HG03460 (cell line): ENCODE measurements around the gene SNX18.

Experiments
- ATAC-seq: cut with Tn5 transposase; IDR thresholded peaks from one replicate; pipeline ENCODE4 v1.9.1; 2021; ENCODE audit not compliant: unreplicated experiment

The SNX18 gene

GRCh38 chr5:54577937-54578653, 60.5 kb downstream of the SNX18 start:
- no peak for ATAC-seq

GRCh38 chr5:54579591-54580295, 62.2 kb downstream of the SNX18 start:
- no peak for ATAC-seq

- ATAC-seq, result no peak
Observed at GRCh38 chr5:54580997-54581811, 63.6 kb downstream of the SNX18 start.

GRCh38 chr5:54581831-54582548, 64.4 kb downstream of the SNX18 start:
- no peak for ATAC-seq

- ATAC-seq, result no peak
Observed at GRCh38 chr5:54586336-54586735, 68.8 kb downstream of the SNX18 start.

GRCh38 chr5:54589786-54590185, 72.2 kb downstream of the SNX18 start:
- ATAC-seq, result no peak

- ATAC-seq, result no peak
Observed at GRCh38 chr5:54590824-54591223, 73.3 kb downstream of the SNX18 start.

- no peak for ATAC-seq
Observed at GRCh38 chr5:54593779-54594178, 76.2 kb downstream of the SNX18 start.

- ATAC-seq, result no peak
Observed at GRCh38 chr5:54594181-54594580, 76.6 kb downstream of the SNX18 start.

- ATAC-seq, result no peak
Observed at GRCh38 chr5:54595721-54596120, 78.2 kb downstream of the SNX18 start.
